GM21576 (cell line): Measurements from ENCODE around the gene CXCL16.

ENCODE experiments used
- ATAC-seq: cut with Tn5 transposase; IDR thresholded peaks from one replicate; pipeline ENCODE4 v1.9.1; 2021; ENCODE audit warnings: mild to moderate bottlenecking, moderate library complexity; ENCODE audit not compliant: unreplicated experiment

Gene CXCL16, protein sequence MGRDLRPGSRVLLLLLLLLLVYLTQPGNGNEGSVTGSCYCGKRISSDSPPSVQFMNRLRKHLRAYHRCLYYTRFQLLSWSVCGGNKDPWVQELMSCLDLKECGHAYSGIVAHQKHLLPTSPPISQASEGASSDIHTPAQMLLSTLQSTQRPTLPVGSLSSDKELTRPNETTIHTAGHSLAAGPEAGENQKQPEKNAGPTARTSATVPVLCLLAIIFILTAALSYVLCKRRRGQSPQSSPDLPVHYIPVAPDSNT

DNA sequence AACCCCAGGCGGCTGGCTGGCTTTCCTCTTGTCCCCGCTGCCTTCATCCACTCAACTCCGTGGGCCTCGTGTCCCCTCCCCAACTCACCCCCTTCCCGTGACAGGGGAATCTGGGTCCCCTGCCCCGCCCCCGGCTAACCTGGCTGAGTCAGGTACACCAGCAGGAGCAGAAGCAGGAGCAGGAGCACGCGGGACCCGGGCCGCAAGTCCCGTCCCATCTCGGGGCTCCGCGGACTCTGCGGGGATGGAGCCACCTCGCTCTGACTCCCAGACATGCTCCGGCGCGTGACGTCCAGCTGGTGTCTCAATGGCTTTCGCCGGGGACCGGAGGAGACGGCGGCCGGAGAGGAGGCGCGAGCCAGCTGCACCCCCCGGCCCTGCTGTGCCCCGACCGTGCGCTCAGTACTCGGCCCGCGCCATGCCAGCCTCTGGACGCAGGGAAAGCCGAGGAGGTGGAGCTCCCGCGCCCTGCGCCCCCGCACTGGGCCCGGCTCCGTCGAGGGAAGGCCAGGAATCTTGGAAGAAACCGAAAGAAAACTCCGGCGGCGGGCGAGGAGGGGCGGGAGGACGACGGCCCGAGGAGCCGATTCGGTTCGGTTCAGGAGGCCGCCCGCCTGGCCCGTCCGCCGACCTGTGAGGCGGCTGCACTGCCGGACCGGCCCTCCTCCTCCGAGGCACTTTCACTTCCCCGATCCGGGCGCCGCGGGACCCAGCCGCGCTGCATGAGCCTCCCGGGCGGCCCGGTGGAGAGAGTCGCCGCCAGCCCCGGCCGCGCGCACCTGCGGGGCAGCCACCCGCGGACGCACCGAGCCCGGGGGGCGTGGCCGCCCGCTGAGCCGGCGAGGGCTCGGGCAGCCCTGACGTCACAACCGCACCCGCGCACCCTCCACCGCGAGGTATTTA lies at the start of gene CXCL16, which contains the start of gene ZMYND15:
TSS of gene CXCL16 (minus strand) at position 807 of the 903 bp plus-strand sequence. CDS start at position 218, 589 bp downstream.
TSS of gene ZMYND15 (plus strand) at position 712 of the 903 bp plus-strand sequence. CDS start 716 bp downstream, outside the sequence.
- ATAC-seq = no peak

DNA sequence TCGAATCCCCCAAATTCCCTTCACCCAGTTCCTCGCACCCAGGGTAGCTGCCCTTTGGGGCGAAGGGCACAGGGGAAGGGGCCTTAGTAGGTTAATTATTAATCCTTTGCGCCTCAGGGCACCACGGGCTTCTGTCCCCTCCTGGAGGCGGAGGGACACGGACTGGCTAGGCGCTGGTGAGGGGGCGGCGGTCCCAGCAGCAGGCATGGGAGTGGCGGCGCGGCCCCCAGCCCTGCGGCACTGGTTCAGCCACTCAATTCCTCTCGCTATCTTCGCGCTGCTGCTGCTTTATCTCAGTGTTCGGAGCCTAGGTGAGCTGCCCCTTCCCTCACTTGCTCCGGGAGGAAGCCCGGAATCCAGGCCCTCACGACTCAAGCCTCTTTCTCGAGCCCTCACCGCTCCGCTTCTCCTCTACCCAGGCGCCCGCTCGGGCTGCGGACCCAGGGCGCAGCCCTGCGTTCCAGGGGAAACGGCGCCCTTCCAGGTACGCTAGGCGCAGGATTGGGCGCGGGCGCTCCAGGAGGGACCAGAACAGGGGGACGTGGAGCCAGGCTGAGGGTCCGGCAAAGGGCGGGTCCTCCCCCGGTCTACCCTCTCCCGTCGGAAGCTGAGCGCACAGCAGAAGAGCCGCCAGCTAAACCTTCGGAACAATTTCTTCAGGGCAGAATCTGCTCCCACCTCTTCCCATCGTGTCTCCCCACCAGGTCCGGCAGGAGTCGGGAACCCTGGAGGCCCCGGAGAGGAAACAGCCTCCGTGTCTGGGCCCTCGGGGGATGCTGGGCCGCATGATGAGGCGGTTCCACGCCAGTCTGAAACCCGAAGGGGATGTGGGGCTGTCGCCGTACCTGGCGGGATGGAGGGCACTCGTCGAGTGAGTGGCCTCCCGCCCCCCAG lies 49.3 kb upstream of the CXCL16 start, which contains the start of gene GLTPD2:
TSS of gene GLTPD2 (plus strand) at position 158 of the 894 bp plus-strand sequence. CDS start at position 206, 48 bp downstream.
- no peak for ATAC-seq

DNA sequence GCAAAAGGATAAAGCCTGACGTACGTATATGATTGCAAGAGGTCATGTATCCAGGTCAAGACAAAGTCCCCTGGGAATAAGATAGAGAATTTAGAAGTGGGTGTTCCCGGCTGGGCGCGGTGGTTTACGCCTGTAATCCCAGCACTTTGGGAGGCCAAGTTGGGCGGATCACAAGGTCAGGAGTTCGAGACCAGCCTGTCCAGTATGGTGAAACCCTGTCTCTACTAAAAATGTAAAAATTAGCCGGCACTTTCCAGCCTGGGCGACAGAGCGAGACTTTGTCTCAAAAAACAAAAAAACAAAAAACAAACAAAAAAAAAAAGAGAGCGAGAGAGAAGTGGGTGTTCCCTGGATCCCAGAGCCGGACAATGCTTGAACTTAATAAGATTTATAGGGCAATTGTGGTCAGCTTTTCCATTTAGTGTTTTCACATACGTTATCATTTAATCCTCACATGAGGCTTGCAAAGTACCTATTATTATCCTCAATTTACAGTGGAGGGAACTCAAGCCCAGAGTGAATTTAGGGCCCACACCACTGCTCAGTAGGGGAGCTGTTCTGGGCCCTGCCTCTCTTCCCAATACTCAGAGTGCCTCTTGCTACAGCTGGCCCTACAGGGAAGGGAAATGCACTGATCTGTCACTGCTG lies 48.6 kb upstream of the CXCL16 start:
- ATAC-seq = no peak

DNA sequence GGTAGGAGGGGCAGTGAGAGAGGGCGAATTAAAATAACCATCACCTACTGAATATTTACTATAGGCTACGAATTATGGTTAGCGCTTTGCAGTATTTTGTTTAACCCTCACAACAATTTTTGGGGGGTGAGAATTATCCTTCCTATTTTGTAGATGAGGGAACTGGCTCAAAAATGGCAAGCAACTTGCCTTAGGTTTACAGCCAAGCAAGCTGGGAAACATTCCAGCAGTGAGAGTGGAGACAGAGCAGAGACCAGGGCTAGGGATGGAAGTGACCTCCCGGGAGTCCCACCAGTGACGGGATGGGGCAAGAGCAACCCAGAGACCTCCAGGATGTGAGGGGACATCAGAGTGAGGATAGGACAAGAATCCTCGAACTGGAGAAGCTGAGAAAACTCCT lies 46.8 kb upstream of the CXCL16 start:
- ATAC-seq = no peak

DNA sequence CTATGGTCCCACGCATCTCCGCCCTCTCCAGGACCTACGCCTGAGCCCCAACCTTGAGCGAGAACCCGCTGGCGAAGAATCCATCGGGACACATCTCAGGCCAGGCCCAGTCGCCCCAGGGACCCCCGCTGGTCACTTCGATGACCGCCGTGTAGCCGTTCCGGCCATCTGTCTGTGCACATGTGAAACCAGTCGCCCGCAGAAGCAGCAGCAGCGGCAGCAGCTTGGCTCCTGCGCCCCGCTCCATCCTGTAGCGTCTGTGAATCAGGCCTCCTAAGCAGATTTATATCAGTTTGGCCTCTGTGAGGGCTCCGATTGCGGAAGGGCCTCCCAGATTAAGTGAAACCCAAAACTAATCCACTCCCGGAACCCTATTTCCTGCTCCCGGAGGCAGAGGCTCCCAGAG lies 46.4 kb upstream of the CXCL16 start, which contains the start of gene VMO1:
TSS of gene VMO1 (minus strand) at position 259 of the 406 bp plus-strand sequence. CDS start at position 247, 12 bp downstream.
- no peak for ATAC-seq

DNA sequence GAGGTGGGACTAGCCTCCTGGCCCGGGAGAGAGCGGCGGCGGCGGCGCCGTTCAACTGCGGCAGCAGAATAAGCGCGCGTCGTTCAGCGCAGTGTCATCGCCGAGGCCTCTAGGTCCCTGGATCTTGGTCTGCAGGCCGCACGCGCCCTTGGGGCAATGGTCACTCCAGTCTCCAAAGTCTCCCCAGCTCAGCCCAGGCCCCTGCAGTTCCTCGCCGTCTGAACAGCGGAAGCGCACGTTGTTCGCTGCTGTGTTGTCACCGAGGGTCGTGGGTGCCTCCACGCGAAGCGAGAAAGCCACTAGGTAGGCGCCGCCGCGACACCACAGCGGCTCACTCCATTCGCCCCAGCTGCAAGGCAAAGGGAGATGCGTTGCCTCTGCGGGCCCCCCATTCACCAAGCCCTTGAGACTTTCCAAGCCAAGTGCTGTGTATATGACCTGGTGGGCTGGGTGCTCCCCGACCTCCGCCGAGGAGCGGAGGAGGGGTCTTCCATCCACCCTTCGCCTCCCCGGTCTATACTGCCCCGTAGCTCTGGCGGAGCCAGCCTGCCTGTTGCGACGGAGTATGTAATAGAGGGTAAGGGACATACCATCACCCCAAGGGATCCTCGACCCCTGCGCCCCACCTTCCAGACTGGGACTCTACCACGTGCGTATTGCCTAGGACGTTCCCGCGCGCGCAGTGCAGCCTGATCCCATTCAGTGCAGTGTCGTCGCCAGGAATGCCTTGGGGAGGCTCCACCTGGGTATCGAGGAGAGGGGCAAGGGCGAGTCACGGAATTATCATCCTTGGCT lies 45.8 kb upstream of the CXCL16 start:
- ATAC-seq = no peak

DNA sequence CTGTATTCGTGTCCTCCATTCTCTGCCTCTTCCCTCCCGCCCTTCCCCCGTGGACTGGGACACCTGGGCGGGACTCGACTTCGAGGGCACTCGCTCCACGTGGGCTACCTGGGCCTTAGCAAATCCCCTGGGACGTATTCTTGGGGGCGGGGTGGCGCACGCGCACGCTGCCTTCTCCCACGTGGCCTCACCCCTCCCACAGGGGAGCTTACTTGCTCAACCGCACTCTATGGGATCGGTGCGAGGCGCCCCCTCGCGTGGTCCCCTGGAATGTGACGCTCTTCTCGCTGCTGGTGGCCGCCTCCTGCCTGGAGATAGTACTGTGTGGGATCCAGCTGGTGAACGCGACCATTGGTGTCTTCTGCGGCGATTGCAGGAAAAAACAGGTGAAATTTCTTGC lies 42.9 kb upstream of the CXCL16 start:
- ATAC-seq = no peak

DNA sequence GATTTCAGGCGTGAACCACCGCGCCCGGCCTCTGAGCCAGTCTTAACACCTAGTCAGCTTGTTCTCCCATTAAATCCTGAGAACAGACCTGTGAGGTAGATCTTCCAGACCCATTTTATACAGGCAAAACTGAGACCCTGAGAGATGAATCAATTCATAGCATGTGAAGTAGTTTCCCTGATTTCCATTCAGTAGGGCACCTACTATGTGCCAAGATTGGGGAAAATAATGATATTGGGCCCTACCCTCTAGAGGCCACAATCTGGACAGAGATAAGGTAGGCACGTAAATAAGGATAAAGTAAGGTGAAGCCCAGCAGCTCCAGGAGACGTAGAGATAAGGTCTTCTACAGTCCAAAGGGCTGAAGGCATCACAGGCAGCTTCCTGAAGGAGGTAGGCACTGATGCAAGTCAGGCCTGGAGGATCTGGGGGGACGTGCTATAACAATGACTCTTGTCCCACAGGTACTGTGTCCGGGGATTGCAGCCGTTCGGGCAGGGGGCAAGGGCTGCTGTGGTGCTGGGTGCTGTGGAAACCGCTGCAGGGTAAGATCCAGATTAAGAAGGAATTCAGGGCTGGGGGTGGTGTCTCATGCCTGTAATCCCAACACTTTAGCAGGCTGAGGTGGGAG lies 40.7 kb upstream of the CXCL16 start:
- ATAC-seq = no peak

DNA sequence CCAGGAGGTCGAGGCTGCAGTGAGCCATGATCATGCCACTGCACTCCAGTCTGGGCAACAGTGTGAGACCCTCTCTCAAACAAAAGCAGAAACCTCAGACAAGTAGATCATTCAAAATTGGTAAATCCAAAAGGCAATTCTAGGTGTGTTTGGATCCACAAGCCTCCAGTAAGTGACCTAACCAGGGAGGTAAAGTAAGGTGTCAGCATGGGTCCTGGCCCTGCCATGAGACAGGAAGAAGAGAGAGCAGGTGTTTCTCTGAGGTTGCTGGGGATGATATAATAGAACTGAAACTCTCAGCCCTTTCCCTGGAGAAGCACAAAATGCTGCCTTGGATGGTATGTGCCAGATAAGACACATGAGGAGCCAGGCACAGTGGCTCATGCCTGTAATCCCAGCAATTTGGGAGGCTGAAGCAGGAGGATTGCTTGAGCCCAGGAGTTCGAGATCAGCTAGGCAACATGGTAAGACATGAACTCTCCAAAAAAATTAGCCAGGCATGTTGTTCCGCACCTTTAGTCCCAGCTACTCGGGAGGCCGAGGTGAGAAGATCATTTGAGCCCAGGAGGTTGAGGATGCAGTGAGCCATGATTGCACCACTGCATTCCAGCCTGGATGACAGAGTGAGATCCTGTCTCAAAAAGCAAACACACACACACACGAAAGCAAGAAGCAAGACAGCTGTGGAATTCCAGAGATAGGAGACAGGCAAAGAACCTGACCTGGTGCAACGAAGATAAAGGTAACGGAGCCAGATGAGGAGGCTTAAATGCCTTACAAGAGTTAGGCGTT lies 38.4 kb upstream of the CXCL16 start:
- ATAC-seq = no peak

DNA sequence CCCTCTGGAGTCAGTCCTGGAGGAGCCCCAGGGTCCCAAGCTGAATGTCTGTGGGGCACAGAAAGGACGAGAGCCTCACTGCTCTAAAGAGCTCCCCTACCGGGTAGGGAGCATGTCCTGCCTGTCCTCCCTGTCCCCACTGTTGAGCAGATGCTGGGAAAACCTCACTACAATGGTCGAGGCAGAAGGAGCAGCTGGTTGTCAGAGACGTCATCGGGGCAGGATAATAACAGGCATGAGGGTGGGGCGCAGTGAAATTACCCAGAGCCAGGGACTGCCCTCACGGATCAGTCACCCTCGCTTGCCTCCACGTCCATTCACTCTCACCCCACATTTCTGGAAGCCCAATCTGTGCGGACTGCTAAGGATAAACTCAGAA lies 32.5 kb upstream of the CXCL16 start:
- no peak for ATAC-seq

DNA sequence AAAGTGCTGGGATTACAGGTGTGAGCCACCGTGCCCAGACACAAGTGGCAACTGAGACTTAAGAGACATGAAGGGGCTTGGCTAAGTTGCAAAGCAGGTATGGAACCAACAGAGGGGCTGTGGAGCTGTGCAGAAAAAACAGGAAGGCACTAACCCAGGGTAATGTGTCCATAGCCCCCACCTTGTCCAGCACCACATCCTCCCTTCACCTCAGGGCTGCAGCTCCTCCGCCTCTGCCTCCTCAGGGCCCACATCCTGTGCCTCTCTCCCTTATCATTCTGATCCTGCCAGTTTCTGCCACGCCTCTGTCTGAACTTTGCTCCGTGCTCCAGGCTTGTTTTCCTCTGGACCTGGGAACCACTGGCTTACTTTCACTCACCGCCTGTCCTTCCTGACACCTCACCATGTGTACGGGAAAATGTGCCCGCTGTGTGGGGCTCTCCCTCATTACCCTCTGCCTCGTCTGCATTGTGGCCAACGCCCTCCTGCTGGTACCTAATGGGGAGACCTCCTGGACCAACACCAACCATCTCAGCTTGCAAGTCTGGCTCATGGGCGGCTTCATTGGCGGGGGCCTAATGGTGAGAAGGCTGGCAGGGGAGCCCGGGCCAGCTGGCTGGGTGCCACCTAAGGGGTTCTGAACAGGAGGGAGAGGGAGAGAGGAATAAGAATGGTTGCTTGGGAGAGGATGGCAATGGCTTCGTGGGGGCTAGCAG lies 31.9 kb upstream of the CXCL16 start, which contains the start of gene TM4SF5:
TSS of gene TM4SF5 (plus strand) at position 368 of the 716 bp plus-strand sequence. CDS start at position 405, 37 bp downstream.
- no peak for ATAC-seq

DNA sequence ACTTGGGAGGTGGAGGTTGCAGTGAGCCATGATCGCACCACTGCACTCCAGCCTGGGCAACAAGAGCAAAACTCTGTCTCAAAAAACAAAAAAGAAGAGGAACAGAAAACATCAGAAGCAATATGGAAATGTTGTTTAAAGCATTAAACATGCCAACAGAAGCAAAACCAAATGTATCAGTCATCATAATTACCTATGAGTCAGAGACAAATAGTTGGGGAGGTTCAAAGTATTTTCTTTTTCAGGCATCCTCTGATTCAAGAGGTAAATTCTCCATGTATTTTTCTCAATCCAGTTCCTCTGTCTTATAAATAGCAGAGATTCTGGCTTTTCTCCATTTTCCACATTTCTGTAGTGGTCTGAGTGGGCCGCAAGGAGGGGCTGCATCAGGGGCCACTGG lies 29.9 kb upstream of the CXCL16 start:
- no peak for ATAC-seq

DNA sequence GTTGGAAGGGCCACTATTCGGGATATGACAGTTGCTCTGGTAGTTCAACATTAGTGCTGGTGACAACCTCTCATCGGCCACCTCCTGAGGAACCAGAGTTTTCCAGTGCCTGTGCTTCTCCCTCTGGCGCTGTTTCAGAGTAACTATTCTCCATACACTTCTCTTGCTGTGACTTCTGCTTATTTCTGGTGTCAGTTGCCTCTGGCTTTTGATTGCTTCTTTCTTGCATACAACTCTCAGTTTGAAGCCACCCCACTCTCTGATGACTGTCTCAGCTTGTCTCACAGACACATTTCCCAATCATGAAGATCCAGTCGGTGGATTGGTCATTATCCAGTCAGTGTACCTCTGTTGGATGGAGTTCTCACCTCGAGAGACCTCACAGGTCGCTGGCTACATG lies 28.6 kb upstream of the CXCL16 start:
- no peak for ATAC-seq

DNA sequence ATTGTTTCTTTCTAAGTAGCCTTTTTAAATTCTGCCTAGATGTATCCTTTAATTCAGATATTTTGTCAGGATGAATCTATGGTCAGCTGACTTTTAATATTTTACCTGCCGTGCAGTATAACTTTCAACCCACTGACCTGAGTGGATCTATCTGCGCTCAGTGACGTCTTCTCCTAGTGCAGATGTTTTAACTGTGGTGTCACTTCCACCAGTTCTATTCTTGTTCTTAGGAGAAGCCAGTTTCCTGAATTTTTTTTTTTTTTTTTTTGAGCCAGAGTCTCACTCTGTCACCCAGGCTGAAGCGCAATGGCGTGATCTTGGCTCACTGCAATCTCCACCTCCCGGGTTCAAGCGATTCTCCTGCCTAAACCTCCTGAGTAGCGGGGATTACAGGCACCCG lies 27.0 kb upstream of the CXCL16 start:
- ATAC-seq = no peak

DNA sequence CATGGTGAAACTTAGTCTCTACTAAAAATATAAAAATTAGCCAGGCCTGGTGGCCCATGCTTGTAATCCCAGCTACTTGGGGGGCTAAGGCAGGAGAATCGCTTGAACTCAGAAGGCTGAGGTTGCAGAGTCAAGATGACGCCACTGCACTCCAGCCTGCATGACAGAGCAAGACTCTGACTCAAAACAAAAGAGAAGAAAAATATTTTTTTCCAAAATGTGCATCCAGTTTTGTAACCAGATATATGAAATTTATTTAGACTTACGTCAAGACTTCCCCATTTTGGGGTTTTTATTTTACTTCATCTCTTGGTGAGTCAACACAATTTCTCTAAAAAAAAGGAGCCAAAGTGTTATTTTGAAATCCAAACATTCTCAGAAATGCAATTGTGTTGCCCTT lies 26.5 kb upstream of the CXCL16 start:
- no peak for ATAC-seq

DNA sequence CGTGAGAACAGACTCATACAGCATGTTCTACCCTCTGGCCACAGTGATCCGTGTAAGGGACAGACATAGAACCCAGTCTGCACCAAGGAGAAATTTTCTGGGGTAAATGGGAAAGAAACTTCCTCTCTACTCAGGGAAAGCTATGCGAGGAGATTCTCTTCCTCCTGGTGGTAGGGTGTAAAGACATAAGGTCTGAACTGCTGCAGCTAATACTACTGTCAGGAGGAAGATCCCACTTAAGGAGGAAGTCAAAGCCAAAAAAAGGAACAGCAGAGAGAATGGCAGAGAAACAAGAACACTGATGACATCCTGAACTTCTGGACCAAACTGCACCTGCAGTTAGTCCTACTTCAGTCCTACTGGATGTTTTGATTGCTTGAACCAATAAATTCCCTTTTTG lies 24.9 kb upstream of the CXCL16 start:
- no peak for ATAC-seq

DNA sequence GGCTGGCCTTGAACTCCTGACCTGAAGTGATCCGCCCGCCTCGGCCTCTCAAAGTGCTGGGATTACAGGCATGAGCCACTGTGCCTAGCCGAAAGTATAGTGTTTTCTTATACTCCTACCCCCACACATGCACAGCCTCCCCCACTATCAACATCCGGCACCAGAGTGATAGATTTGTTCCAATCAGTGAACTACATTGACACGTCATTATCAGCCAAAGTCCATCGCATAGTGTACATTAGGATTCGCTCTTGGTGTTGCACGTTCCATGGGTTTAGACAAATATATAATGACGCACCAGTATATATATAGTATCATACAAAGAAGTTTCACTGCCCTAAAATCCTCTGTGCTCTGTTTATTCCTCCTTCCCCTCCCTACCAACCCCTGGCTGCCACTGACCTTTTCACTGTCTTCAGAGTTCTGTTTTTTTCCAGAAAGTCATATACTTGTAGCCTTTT lies 20.1 kb upstream of the CXCL16 start:
- no peak for ATAC-seq
